Subcutaneous preadipocyte (primary cell): ENCODE data around the gene IRGC. TPM values are rescaled to one million over a fixed set of nuclear protein-coding genes. Genes with fewer than 3 reads are reported as not detected.

Experiments
- total RNA-seq: library from RNA; depleted of rRNA; stranded (reverse); fragments of >200 nt; gene quantifications from 2 replicates; pipeline ENCODE4 v1.2.3, GENCODE V29; 2012

The IRGC gene
- total RNA-seq = not detected in 2 replicates

GRCh38 chr19:43715776-43716175 lies at the start of gene IRGC:
Gene IRGC, plus strand, starts transcription at chr19:43716076. Its CDS starts 2,483 bp downstream, at chr19:43718559.

GRCh38 chr19:43754503-43755255 lies 38.8 kb downstream of the IRGC start, which contains the start of gene SMG9:
Gene SMG9, minus strand, starts transcription at chr19:43754962. Its CDS starts 4,221 bp downstream, at chr19:43750741.

Other genes with a start within 250 kb of the IRGC start
- gene PHLDB3, start 211.3 kb upstream of the IRGC start, total RNA-seq = 9.6 and 10.2 TPM in 2 replicates
- gene ETHE1, start 188.9 kb upstream of the IRGC start, total RNA-seq = 41.2 and 59.2 TPM in 2 replicates
- 0.20 and 0.37 TPM in 2 replicates for gene ZNF575, start 182.9 kb upstream of the IRGC start, total RNA-seq
- gene XRCC1, start 140.5 kb upstream of the IRGC start, total RNA-seq = 16.2 and 20.9 TPM in 2 replicates
- 2.0 and 3.3 TPM in 2 replicates for gene PINLYP, start 140.3 kb upstream of the IRGC start, total RNA-seq
- gene IRGQ, start 119.9 kb upstream of the IRGC start, total RNA-seq = 8.8 and 11.9 TPM in 2 replicates
- 10.9 and 12.1 TPM in 2 replicates for gene ZNF576, start 119.5 kb upstream of the IRGC start, total RNA-seq
- 0.37 TPM in 1 of 2 replicates, not detected in the other for gene SRRM5, start 104.0 kb upstream of the IRGC start, total RNA-seq
- gene ZNF428, start 96.4 kb upstream of the IRGC start, total RNA-seq = 13.3 and 20.2 TPM in 2 replicates
- 0.37 and 0.59 TPM in 2 replicates for gene CADM4, start 76.2 kb upstream of the IRGC start, total RNA-seq
- gene PLAUR, start 45.9 kb upstream of the IRGC start, total RNA-seq = 105 and 114 TPM in 2 replicates
- gene SMG9, start 38.9 kb downstream of the IRGC start, total RNA-seq = 14.3 and 19.5 TPM in 2 replicates
- gene KCNN4, start 64.9 kb downstream of the IRGC start, total RNA-seq = 2.0 and 2.9 TPM in 2 replicates
- 0.73 TPM in 1 of 2 replicates, not detected in the other for gene LYPD5, start 86.4 kb downstream of the IRGC start, total RNA-seq
- gene ZNF283, start 111.2 kb downstream of the IRGC start, total RNA-seq = 8.8 and 10.7 TPM in 2 replicates
- gene ZNF404, start 167.9 kb downstream of the IRGC start, total RNA-seq = 1.4 and 1.5 TPM in 2 replicates
- 12.5 and 16.2 TPM in 2 replicates for gene ZNF45, start 219.2 kb downstream of the IRGC start, total RNA-seq
- 6.1 and 7.3 TPM in 2 replicates for gene ZNF221, start 235.2 kb downstream of the IRGC start, total RNA-seq